OCI-LY1 (cell line): ENCODE measurements around the gene FITM2.

Source experiments
- EZH2 ChIP-seq: fragments of 200-600 bp; sonication (generic), shearing (Covaris generic); IDR thresholded peaks from 2 replicates; pipeline ENCODE4 v1.8.0; 2017; ENCODE audit warnings: borderline replicate concordance, mixed run types, mild to moderate bottlenecking, antibody characterized with exemption, low read length, moderate library complexity, mixed read lengths
- TF ChIP-seq, protein P1 (sequence below): fragments of 200-600 bp; sonication (generic), shearing (Covaris generic); IDR thresholded peaks from 2 replicates; pipeline ENCODE4 v1.5.1; 2017; ENCODE audit warnings: mild to moderate bottlenecking, antibody characterized with exemption, low read length, moderate library complexity, mixed read lengths

- TF ChIP-seq, protein P1, sequence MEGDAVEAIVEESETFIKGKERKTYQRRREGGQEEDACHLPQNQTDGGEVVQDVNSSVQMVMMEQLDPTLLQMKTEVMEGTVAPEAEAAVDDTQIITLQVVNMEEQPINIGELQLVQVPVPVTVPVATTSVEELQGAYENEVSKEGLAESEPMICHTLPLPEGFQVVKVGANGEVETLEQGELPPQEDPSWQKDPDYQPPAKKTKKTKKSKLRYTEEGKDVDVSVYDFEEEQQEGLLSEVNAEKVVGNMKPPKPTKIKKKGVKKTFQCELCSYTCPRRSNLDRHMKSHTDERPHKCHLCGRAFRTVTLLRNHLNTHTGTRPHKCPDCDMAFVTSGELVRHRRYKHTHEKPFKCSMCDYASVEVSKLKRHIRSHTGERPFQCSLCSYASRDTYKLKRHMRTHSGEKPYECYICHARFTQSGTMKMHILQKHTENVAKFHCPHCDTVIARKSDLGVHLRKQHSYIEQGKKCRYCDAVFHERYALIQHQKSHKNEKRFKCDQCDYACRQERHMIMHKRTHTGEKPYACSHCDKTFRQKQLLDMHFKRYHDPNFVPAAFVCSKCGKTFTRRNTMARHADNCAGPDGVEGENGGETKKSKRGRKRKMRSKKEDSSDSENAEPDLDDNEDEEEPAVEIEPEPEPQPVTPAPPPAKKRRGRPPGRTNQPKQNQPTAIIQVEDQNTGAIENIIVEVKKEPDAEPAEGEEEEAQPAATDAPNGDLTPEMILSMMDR: no peak
- no peak for TF ChIP-seq EZH2
Observed at GRCh38 chr20:44355498-44356352, 44.7 kb upstream of the FITM2 start, which contains the start of gene HNF4A.
